HG03159 (cell line): Measurements from ENCODE around the gene RNF11.

ENCODE experiments used
- ATAC-seq: cut with Tn5 transposase; IDR thresholded peaks from one replicate; pipeline ENCODE4 v1.9.1; 2021; ENCODE audit warnings: mild to moderate bottlenecking, moderate library complexity; ENCODE audit not compliant: unreplicated experiment

RNF11 gene

GRCh38 chr1:51311826-51312225 lies 75.8 kb downstream of the RNF11 start:
- ATAC-seq = no peak

GRCh38 chr1:51312718-51313117 lies 76.6 kb downstream of the RNF11 start:
- no peak for ATAC-seq

- ATAC-seq = no peak
Measured at GRCh38 chr1:51313268-51313852, 77.3 kb downstream of the RNF11 start.

- ATAC-seq = no peak
Measured at GRCh38 chr1:51313961-51314777, 78.1 kb downstream of the RNF11 start.

- no peak for ATAC-seq
Measured at GRCh38 chr1:51314974-51315373, 78.9 kb downstream of the RNF11 start.

GRCh38 chr1:51316113-51316845 lies 80.2 kb downstream of the RNF11 start:
- ATAC-seq = no peak

- ATAC-seq = no peak
Measured at GRCh38 chr1:51316846-51317120, 80.7 kb downstream of the RNF11 start.

GRCh38 chr1:51317798-51318197 lies 81.7 kb downstream of the RNF11 start:
- ATAC-seq = no peak

GRCh38 chr1:51320967-51321923 lies 85.2 kb downstream of the RNF11 start:
- ATAC-seq = no peak

GRCh38 chr1:51321924-51322280 lies 85.8 kb downstream of the RNF11 start:
- no peak for ATAC-seq

- ATAC-seq = no peak
Measured at GRCh38 chr1:51322417-51323101, 86.5 kb downstream of the RNF11 start.
